ENCODE results near the gene COL4A3.

GRCh38 chr2:227256605-227257004, 92.2 kb downstream of the COL4A3 start:
- TF ChIP-seq, protein P1, sequence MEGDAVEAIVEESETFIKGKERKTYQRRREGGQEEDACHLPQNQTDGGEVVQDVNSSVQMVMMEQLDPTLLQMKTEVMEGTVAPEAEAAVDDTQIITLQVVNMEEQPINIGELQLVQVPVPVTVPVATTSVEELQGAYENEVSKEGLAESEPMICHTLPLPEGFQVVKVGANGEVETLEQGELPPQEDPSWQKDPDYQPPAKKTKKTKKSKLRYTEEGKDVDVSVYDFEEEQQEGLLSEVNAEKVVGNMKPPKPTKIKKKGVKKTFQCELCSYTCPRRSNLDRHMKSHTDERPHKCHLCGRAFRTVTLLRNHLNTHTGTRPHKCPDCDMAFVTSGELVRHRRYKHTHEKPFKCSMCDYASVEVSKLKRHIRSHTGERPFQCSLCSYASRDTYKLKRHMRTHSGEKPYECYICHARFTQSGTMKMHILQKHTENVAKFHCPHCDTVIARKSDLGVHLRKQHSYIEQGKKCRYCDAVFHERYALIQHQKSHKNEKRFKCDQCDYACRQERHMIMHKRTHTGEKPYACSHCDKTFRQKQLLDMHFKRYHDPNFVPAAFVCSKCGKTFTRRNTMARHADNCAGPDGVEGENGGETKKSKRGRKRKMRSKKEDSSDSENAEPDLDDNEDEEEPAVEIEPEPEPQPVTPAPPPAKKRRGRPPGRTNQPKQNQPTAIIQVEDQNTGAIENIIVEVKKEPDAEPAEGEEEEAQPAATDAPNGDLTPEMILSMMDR (IDR thresholded peaks at IDR 0.05; ENCODE audit: borderline replicate concordance, extremely low read depth, low read length, poor library complexity, severe bottlenecking): no peak
- no peak for TF ChIP-seq EZH2 (IDR thresholded peaks at IDR 0.05; ENCODE audit: borderline replicate concordance, low read depth, low read length, severe bottlenecking)

Data from DND-41 (cell line).